Measurements from ENCODE around the gene HYLS1.

Gene HYLS1

DNA sequence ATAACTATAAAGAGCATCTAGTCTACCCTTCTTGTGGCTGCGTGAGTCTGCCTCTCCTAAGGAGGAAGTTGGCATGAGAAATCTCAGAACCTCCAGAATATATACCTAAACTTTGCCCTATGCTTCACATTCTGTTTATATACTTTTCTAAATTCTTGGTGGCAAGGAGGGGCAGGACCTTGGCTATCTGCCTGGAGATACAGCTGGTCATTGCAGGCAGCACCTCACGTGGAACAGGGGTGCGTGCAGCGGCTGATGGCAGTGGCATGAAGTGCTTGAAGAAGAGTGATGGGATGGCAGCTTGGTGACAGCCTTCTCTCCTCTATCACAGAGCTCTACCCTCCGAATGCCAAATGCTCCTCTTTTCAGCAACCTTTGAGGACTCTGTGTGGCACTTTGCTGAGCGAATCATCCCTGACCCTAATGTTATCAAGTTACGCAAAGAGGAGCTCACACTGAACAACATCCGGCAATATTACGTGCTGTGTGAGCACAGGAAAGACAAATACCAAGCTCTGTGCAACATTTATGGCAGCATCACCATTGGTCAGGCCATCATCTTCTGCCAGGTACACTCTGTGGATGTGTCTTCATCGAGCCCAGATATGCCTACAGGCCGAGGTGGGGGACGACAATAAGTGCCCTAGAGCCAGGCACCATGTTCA is 29.3 kb downstream of the HYLS1 start:
- Histone ChIP-seq H3K36me3 (ENCODE audit: insufficient read depth, low read length) (no peaks in the 10 kb centered on the region), H3K27ac (no peak overlapping the region), H3K4me3 (no peak overlapping the region), H3K9ac (ENCODE audit: insufficient read length) (no peak overlapping the region), H3K9me3 (ENCODE audit: low read depth, low read length) (no peaks in the 10 kb centered on the region)
- no peak for DNase-seq (ENCODE audit: low read depth, low spot score)
- TF ChIP-seq EZH2 (IDR thresholded peaks at IDR 0.05) (no peak), POLR2AphosphoS5 (IDR thresholded peaks at IDR 0.05; ENCODE audit: borderline replicate concordance, low read depth, low read length) (no peak), FOXP2 (optimal IDR thresholded peaks at IDR 0.05; ENCODE audit: control extremely low read depth, extremely low read length, insufficient read depth) (no peak)

DNA sequence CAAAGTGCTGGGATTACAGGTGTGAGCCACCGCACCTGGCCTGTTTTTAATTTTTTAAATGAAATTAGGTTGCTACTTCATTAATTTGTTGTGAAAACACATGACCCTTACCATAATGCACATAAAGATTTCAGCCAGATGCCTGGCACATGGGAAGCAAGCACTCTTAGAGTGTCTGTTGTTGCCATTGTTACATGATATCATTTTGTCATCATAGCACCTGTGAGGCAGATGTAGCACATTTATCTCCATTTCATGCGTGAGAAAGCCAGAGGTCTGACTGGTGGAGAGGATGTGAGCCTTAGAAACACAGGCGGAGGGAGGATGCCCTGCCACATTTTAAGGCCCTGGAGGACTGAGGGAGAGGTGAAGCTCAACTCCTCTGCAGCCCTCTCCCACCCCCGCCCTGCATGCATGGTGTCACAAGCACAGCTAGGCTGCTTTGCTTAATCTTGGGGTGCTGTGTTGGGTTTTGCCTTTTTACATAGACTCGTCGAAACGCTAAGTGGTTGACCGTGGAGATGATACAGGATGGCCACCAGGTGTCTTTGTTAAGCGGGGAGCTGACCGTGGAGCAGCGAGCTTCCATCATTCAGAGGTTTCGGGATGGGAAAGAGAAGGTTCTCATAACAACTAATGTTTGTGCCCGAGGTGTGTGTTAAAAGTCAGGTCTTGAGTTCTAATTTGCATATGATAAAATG is 30.8 kb downstream of the HYLS1 start:
- TF ChIP-seq POLR2AphosphoS5 (IDR thresholded peaks at IDR 0.05; ENCODE audit: borderline replicate concordance, low read depth, low read length) (no peak), FOXP2 (optimal IDR thresholded peaks at IDR 0.05; ENCODE audit: control extremely low read depth, extremely low read length, insufficient read depth) (no peak), EZH2 (IDR thresholded peaks at IDR 0.05) (no peak)
- H3K27ac ChIP-seq, result no peak overlapping the region
- no peak for DNase-seq (ENCODE audit: low read depth, low spot score)

DNA sequence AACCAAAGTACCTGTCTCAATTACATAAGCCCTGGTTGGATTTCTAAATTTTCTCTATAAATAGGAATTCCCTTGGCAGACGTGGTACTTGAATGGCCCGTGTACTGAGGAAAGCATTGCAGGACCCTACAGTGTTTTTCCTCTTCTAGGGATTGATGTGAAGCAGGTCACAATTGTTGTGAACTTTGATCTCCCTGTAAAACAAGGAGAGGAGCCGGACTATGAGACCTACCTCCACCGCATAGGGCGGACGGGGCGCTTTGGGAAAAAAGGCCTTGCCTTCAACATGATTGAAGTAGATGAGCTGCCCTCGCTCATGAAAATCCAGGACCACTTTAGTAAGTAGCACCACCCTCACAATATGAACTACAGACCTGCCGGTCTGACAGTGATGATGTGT is 33.6 kb downstream of the HYLS1 start:
- DNase-seq (ENCODE audit: low read depth, low spot score), result no peak
- TF ChIP-seq FOXP2 (optimal IDR thresholded peaks at IDR 0.05; ENCODE audit: control extremely low read depth, extremely low read length, insufficient read depth) (no peak), EZH2 (IDR thresholded peaks at IDR 0.05) (no peak), POLR2AphosphoS5 (IDR thresholded peaks at IDR 0.05; ENCODE audit: borderline replicate concordance, low read depth, low read length) (no peak)
- no peak overlapping the region for H3K9ac ChIP-seq (ENCODE audit: insufficient read length)
- H3K27ac ChIP-seq, result no peak overlapping the region
- H3K36me3 ChIP-seq (ENCODE audit: insufficient read depth, low read length), result no peaks in the 10 kb centered on the region
- H3K4me3 ChIP-seq, result no peak overlapping the region
- H3K9me3 ChIP-seq (ENCODE audit: low read depth, low read length), result no peaks in the 10 kb centered on the region

More for the DNA sequence above, 30.8 kb downstream of the HYLS1 start:
- Histone ChIP-seq H3K9me3 (ENCODE audit: low read depth, low read length) (no peaks in the 10 kb centered on the region), H3K36me3 (ENCODE audit: insufficient read depth, low read length) (no peaks in the 10 kb centered on the region), H3K4me3 (no peak overlapping the region), H3K9ac (ENCODE audit: insufficient read length) (no peak overlapping the region)

DNA sequence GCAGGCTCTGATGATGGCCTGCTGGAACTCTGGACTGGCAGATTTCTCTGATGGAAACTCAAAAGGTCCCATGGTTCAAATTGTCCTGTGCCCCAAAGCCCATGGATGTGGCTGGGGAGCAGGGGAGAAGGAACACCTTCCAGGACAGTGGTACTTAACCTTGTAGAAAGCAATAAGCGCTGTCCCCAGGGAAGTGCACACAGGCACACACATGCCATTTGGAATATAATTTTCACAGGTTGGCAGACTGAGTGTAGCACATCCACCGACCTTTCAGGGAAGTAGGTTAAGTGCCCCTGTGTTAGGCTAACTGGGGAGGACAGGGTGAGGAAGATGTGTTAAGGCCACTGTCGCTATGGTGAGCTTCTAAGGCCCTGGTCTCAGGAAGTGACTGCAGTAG is 34.7 kb downstream of the HYLS1 start:
- Histone ChIP-seq H3K4me3 (no peak overlapping the region), H3K9ac (ENCODE audit: insufficient read length) (no peak overlapping the region), H3K36me3 (ENCODE audit: insufficient read depth, low read length) (no peaks in the 10 kb centered on the region), H3K9me3 (ENCODE audit: low read depth, low read length) (no peaks in the 10 kb centered on the region), H3K27ac (no peak overlapping the region)
- DNase-seq (ENCODE audit: low read depth, low spot score), result no peak
- TF ChIP-seq POLR2AphosphoS5 (IDR thresholded peaks at IDR 0.05; ENCODE audit: borderline replicate concordance, low read depth, low read length) (no peak), FOXP2 (optimal IDR thresholded peaks at IDR 0.05; ENCODE audit: control extremely low read depth, extremely low read length, insufficient read depth) (no peak), EZH2 (IDR thresholded peaks at IDR 0.05) (no peak)

DNA sequence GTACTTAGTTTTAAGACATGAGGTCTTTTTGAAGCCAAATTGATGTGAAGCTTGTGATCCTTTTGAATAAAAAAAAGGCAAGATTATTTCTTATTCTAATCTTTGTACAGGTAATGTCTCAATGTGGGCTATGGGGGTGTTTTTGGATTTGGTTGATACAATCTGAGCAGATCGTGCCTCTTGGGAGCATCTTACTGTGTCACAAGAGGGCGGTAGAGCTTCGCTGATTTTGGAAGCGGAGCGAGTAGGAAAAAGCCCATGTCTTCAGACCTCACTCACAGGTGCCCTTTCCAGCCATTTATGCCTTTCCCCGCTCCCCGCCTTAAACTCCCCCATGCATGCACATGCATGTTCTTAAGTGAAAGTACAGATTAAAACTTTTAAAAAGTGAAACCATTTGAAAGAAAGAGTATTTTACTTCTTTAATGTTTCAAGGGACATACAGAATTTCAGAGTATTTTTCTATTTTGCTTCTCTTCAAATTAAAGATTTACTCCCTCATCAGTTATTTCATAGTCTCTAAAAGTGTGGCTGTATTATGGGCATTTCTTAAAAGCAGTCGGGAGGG is 35.6 kb downstream of the HYLS1 start:
- no peaks in the 10 kb centered on the region for H3K36me3 ChIP-seq (ENCODE audit: insufficient read depth, low read length)
- TF ChIP-seq FOXP2 (optimal IDR thresholded peaks at IDR 0.05; ENCODE audit: control extremely low read depth, extremely low read length, insufficient read depth), result no peak
- TF ChIP-seq POLR2AphosphoS5 (IDR thresholded peaks at IDR 0.05; ENCODE audit: borderline replicate concordance, low read depth, low read length), result no peak
- no peak for TF ChIP-seq EZH2 (IDR thresholded peaks at IDR 0.05)
- H3K9me3 ChIP-seq (ENCODE audit: low read depth, low read length), result no peaks in the 10 kb centered on the region
- no peak overlapping the region for H3K27ac ChIP-seq
- no peak overlapping the region for H3K4me3 ChIP-seq
- no peak for DNase-seq (ENCODE audit: low read depth, low spot score)
- no peak overlapping the region for H3K9ac ChIP-seq (ENCODE audit: insufficient read length)

DNA sequence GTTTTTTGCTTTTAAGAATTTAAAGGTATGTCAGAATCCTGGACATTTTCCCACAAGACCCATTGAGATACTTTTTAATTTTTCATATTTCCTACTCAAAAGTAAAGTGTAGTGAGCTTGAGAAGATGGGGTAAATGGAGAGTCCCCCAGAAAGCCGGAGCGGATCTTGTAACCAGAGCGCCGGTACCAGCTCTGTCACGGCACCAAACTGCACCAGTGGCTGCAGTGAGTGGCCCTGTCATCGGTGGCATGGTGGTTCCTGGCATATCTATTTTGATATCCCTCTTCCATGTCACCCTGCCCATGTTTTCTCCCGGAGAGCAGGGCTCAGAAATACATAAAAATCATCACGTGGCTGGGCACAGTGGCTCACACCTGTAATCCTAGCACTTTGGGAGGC is 36.2 kb downstream of the HYLS1 start:
- DNase-seq (ENCODE audit: low read depth, low spot score), result no peak
- Histone ChIP-seq H3K9me3 (ENCODE audit: low read depth, low read length) (no peaks in the 10 kb centered on the region), H3K27ac (no peak overlapping the region), H3K4me3 (no peak overlapping the region), H3K36me3 (ENCODE audit: insufficient read depth, low read length) (no peaks in the 10 kb centered on the region), H3K9ac (ENCODE audit: insufficient read length) (no peak overlapping the region)
- TF ChIP-seq EZH2 (IDR thresholded peaks at IDR 0.05) (no peak), FOXP2 (optimal IDR thresholded peaks at IDR 0.05; ENCODE audit: control extremely low read depth, extremely low read length, insufficient read depth) (no peak)

DNA sequence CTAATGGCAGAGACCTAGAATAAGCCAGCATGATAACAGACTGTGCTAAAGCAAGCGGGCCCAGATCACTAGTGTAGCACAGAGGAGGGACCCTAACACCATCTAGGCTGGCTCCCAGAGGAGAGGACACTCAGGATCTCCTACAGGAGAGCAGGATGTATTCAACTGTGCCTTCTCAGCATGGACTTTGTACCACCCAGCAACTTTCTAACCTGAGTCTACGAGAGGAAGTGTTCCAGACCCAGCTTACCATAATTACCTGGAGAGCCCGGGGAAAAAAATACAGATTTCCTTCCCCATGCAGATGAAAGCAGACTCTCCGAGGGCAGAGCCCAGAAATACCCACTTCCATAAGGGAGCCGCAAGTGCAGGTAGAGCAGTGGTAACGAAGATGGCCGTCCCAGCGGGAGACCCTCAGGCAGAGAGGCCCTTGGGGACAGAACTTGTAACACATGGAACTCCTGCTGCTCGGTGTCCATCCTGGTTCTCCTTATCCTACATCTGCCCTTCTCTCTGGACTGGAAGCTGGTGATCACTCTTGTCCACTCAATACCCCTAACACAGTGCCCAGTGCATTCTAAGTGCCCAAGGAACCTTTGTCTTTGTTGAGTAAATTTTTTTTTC is 37.0 kb downstream of the HYLS1 start:
- TF ChIP-seq FOXP2 (optimal IDR thresholded peaks at IDR 0.05; ENCODE audit: control extremely low read depth, extremely low read length, insufficient read depth), result no peak
- TF ChIP-seq EZH2 (IDR thresholded peaks at IDR 0.05), result no peak
- TF ChIP-seq POLR2AphosphoS5 (IDR thresholded peaks at IDR 0.05; ENCODE audit: borderline replicate concordance, low read depth, low read length), result no peak
- DNase-seq (ENCODE audit: low read depth, low spot score), result no peak
- Histone ChIP-seq H3K27ac (no peak overlapping the region), H3K9me3 (ENCODE audit: low read depth, low read length) (no peaks in the 10 kb centered on the region), H3K9ac (ENCODE audit: insufficient read length) (no peak overlapping the region), H3K4me3 (no peak overlapping the region), H3K36me3 (ENCODE audit: insufficient read depth, low read length) (no peaks in the 10 kb centered on the region)

DNA sequence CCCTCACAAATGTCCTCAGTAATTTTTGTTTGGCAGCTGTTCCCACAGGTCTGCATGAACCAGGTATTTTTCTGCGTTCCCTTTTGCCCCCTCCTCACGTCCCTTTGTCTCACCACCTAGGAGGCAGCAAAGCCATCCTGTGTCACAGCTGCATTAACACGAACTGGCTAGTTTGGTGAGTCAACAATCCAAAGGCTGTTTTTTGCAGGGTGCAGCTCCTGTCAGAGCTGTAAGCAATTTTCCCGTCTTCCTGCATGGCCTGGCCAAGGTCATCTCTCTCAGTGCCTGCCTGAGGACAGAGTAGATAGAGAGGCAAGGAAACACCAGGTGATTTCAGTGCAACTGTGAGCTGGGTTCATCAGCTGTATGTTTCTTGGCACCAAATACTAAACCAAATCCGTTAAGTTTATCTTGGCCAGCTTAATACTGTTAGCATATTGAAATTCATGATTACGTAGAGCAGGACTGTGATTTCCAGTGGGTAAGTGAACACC is 37.8 kb downstream of the HYLS1 start:
- no peak for TF ChIP-seq FOXP2 (optimal IDR thresholded peaks at IDR 0.05; ENCODE audit: control extremely low read depth, extremely low read length, insufficient read depth)
- TF ChIP-seq EZH2 (IDR thresholded peaks at IDR 0.05), result no peak
- TF ChIP-seq POLR2AphosphoS5 (IDR thresholded peaks at IDR 0.05; ENCODE audit: borderline replicate concordance, low read depth, low read length), result no peak
- H3K27ac ChIP-seq, result no peak overlapping the region
- H3K36me3 ChIP-seq (ENCODE audit: insufficient read depth, low read length), result no peaks in the 10 kb centered on the region
- no peak for DNase-seq (ENCODE audit: low read depth, low spot score)
- H3K4me3 ChIP-seq, result no peak overlapping the region
- H3K9ac ChIP-seq (ENCODE audit: insufficient read length), result no peak overlapping the region
- no peaks in the 10 kb centered on the region for H3K9me3 ChIP-seq (ENCODE audit: low read depth, low read length)
